DND-41 (cell line): ENCODE measurements around the gene ATF4.

Experiments used
- ATAC-seq: fragments of 200-7000 bp; cut with Tn5 transposase; 3 replicates; pipeline ENCODE4 v1.9.1; 2021; ENCODE audit warnings: low read depth; ENCODE audit not compliant: insufficient read depth
- DNase-seq: peaks from one replicate; pipeline ENCODE4 v3.0.0-alpha.2; 2020
- H2AFZ ChIP-seq: 2 replicates; pipeline ENCODE4 v1.6.0; 2012; ENCODE audit warnings: low read depth, low read length
- H3K27ac ChIP-seq: 2 replicates; pipeline ENCODE4 v1.5.1; 2012; ENCODE audit warnings: low read length, inconsistent platforms
- H3K27me3 ChIP-seq: fragments of 200-600 bp; sonication (generic); 2 replicates; pipeline ENCODE4 v1.6.0; 2012; ENCODE audit warnings: low read length, mild to moderate bottlenecking, inconsistent platforms; ENCODE audit not compliant: insufficient read depth, poor library complexity
- H3K36me3 ChIP-seq: 2 replicates; pipeline ENCODE4 v1.5.1; 2012; ENCODE audit warnings: low read length, inconsistent platforms; ENCODE audit not compliant: insufficient read depth
- H3K4me1 ChIP-seq: 2 replicates; pipeline ENCODE4 v1.5.1; 2012; ENCODE audit warnings: mild to moderate bottlenecking, low read length; ENCODE audit not compliant: insufficient read depth
- H3K4me2 ChIP-seq: 2 replicates; pipeline ENCODE4 v1.6.0; 2012; ENCODE audit warnings: mild to moderate bottlenecking, moderate library complexity, low read length, inconsistent platforms; ENCODE audit not compliant: insufficient read depth
- H3K4me3 ChIP-seq, 2 experiments: fragments of 200-600 bp in 1 of 2; shearing (Covaris generic) in 1 of 2; 2 replicates each; pipeline ENCODE4 v1.5.1; 2012 to 2016; ENCODE audit warnings: inconsistent platforms in 2 of 2, low read length in 2 of 2, mild to moderate bottlenecking in 2 of 2, low read depth in 1 of 2, moderate library complexity in 1 of 2
- H3K79me2 ChIP-seq: 2 replicates; pipeline ENCODE4 v1.6.0; 2012; ENCODE audit warnings: low read length, inconsistent platforms; ENCODE audit not compliant: insufficient read depth
- H3K9ac ChIP-seq: 2 replicates; pipeline ENCODE4 v1.6.0; 2012; ENCODE audit warnings: low read depth, mild to moderate bottlenecking, inconsistent platforms, low read length, moderate library complexity
- H3K9me3 ChIP-seq: 2 replicates; pipeline ENCODE4 v1.5.1; 2012; ENCODE audit warnings: low read length, moderate library complexity, mild to moderate bottlenecking, inconsistent platforms; ENCODE audit not compliant: insufficient read depth, severe bottlenecking
- H4K20me1 ChIP-seq: 2 replicates; pipeline ENCODE4 v1.6.0; 2012; ENCODE audit warnings: low read length; ENCODE audit not compliant: insufficient read depth
- CTCF ChIP-seq: IDR thresholded peaks from 2 replicates; pipeline ENCODE4 v1.5.1; 2012; ENCODE audit warnings: borderline replicate concordance, low read length, moderate library complexity, mild to moderate bottlenecking; ENCODE audit not compliant: poor library complexity, severe bottlenecking; ENCODE audit errors: extremely low read depth
- EZH2 ChIP-seq: IDR thresholded peaks from 3 replicates; pipeline ENCODE4 v1.6.1; 2012; ENCODE audit warnings: borderline replicate concordance, low read depth, mild to moderate bottlenecking, moderate library complexity, low read length, inconsistent platforms; ENCODE audit not compliant: severe bottlenecking

Gene ATF4

GRCh38 chr22:39517470-39517869 is 2.9 kb upstream of the ATF4 start:
- no peaks in the 10 kb centered on the region for H3K9me3 ChIP-seq
- H3K4me3 ChIP-seq, result no peak overlapping the region
- peaks cover 43% of the 10 kb centered on the region for H4K20me1 ChIP-seq
- H3K79me2 ChIP-seq, result peaks cover 73% of the 10 kb centered on the region
- no peak overlapping the region; the same call in 1 of the 2 replicates for H3K9ac ChIP-seq
- H3K27me3 ChIP-seq, result no peaks in the 10 kb centered on the region
- TF ChIP-seq CTCF (no peak), EZH2 (no peak)
- peaks cover 35% of the 10 kb centered on the region for H3K4me1 ChIP-seq
- peak overlapping the region; percentile 74; the same call in 1 of the 2 replicates for H3K4me2 ChIP-seq
- no peak overlapping the region for H3K27ac ChIP-seq
- ATAC-seq (no peak), DNase-seq (no peak)
- H2AFZ ChIP-seq, result no peak overlapping the region
- H3K36me3 ChIP-seq, result peaks cover 72% of the 10 kb centered on the region

GRCh38 chr22:39518144-39518786 is 2.1 kb upstream of the ATF4 start:
- Histone ChIP-seq H3K4me1 (peaks cover 43% of the 10 kb centered on the region), H3K27ac (peak overlapping the region; percentile 98; the same call in 1 of the 2 replicates), H3K4me3 (peak overlapping the region in 1 of 2 experiments; percentile 95; a peak in 2 of 4 replicates), H3K79me2 (peaks cover 80% of the 10 kb centered on the region), H3K4me2 (peak overlapping the region; percentile 74), H3K9me3 (no peaks in the 10 kb centered on the region), H3K36me3 (peaks cover 72% of the 10 kb centered on the region), H3K27me3 (no peaks in the 10 kb centered on the region), H3K9ac (peak overlapping the region; percentile 100), H4K20me1 (peaks cover 51% of the 10 kb centered on the region), H2AFZ (no peak overlapping the region)
- TF ChIP-seq EZH2 (no peak), CTCF (no peak)
- no peak for ATAC-seq
- no peak for DNase-seq

GRCh38 chr22:39518996-39519680 is 1.2 kb upstream of the ATF4 start:
- Histone ChIP-seq H3K79me2 (peaks cover 77% of the 10 kb centered on the region), H3K9me3 (no peaks in the 10 kb centered on the region), H3K36me3 (peaks cover 69% of the 10 kb centered on the region), H3K4me3 (peak overlapping the region; percentile 70 to 95; a peak in 3 of 4 replicates), H4K20me1 (peaks cover 47% of the 10 kb centered on the region), H3K4me1 (peaks cover 45% of the 10 kb centered on the region), H3K9ac (peak overlapping the region; percentile 100), H3K4me2 (peak overlapping the region; percentile 74), H3K27ac (peak overlapping the region; percentile 98), H2AFZ (peak overlapping the region; percentile 72), H3K27me3 (no peaks in the 10 kb centered on the region)
- DNase-seq, result peak; percentile 52
- ATAC-seq, result peak; percentile 6; the same call in 2 of the 3 replicates
- TF ChIP-seq CTCF (no peak), EZH2 (no peak)
